Lower leg skin (tissue), 3 donors: ENCODE results near the gene PIGL.

Experiments used
- CTCF ChIP-seq, 3 donors: fragments of 450-650 bp; IDR thresholded peaks; one replicate each; pipeline ENCODE4 v1.5.1; 2016; ENCODE audit warnings: antibody characterized with exemption in 3 of 3, mild to moderate bottlenecking in 3 of 3, moderate library complexity in 2 of 3
- POLR2A ChIP-seq, 2 donors: fragments of 450-650 bp; IDR thresholded peaks; one replicate each; pipeline ENCODE4 v1.6.1; 2016 to 2017; ENCODE audit warnings: antibody characterized with exemption in 2 of 2, mild to moderate bottlenecking in 1 of 2, moderate library complexity in 1 of 2

DNA sequence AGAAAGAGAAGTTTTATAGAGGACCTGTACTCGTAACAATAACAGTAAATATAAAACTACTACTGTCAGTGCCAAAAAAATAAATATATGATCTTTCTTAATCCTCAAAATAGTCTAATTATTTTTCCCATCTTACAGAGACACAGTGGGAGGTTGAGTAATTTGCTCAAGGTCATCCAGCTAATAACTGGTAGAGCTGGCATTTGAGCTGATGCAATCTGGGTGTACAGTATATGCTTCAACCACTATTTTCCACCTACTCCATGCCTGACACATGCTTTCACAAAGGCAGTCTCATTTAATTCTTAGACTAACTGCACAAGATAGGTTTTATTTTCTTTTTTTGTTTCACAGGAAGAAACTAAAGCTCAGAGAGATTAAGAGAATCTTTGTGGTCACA lies 33.6 kb downstream of the PIGL start:
- TF ChIP-seq CTCF (IDR thresholded peaks at IDR 0.05) (no peak), POLR2A (IDR thresholded peaks at IDR 0.05) (no peak)
